GM03348 (cell line): ENCODE measurements around the gene SKIC2.
"Not testable (repeated sequence)": the region's sequence is repeated elsewhere in the genome, so short reads cannot be mapped to it uniquely, and the experiment has no call there.

Experiments used
- DNase-seq: peaks from one replicate; pipeline ENCODE4 v3.0.0; 2012; ENCODE audit warnings: low spot score

Gene SKIC2

DNA sequence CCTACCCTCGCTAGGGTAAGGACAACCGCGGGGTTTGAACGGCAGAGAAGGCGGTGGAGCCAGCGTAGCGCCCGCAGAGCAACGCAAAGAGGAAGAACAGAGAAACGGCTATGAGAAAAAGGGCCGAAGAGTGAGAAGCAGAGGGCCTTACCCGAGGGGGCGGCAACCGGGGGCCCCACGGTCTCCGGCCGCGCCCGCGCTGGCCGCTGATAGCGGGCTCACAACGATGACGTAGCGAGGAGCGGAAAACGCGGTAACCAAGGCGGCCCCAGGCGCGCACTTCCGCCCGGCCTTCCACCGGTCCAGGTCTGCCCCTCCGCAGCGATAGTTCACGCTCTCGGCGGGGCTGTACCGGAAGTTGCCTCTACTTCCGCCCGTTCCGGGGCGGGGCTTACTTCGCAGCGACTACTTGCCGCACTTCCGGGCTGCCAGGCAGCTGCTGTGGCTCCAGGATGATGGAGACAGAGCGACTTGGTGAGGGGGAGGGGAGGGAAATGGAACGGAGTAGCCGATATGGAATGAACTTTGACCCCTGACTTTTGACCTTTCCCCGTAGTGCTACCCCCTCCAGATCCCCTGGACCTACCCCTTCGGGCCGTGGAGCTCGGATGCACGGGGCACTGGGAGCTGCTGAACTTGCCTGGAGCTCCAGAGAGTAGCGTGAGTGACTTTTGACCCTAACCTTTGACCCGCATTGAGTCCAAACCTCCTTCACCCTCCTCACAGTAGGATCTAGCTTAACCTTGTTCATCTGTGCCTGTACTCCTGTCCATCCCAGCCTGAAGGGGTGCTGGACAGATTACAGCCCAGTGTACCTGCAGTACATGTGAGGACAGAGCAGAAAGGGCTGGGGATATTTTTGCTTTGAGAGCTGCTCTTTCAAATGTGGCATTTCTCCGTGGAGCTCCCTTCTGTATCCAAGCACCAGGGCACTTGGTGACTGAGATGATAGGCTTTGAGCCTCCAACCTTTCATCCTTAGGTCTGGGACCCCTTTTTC is at the start of gene SKIC2, which contains the start of gene NELFE:
Gene SKIC2, plus strand, starts transcription at position 435 of the 999 bp plus-strand sequence. Its CDS starts 18 bp downstream, at position 453.
Gene NELFE, minus strand, starts transcription at position 231 of the 999 bp plus-strand sequence. CDS start 525 bp downstream, outside the sequence.
- DNase-seq = peak; percentile 99

DNA sequence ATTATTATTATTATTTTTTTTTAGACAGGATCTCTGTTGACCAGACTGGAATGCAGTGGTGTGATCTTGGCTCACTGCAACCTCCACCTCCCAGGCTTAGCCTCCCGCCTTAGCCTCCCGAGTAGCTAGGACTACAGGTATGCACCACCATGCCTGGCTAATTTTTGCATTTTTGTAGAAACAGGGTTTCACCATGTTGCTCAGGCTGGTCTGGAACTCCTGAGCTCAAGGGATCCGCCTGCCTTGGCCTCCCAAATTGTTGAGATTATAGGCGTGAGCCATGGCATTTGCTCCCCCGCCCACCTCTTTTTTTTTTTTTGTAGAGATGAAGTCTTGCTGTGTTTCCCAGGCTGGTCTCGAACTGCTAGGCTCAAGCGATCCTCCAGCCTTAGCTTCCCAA is 49.7 kb upstream of the SKIC2 start:
- not testable (repeated sequence) for DNase-seq

DNA sequence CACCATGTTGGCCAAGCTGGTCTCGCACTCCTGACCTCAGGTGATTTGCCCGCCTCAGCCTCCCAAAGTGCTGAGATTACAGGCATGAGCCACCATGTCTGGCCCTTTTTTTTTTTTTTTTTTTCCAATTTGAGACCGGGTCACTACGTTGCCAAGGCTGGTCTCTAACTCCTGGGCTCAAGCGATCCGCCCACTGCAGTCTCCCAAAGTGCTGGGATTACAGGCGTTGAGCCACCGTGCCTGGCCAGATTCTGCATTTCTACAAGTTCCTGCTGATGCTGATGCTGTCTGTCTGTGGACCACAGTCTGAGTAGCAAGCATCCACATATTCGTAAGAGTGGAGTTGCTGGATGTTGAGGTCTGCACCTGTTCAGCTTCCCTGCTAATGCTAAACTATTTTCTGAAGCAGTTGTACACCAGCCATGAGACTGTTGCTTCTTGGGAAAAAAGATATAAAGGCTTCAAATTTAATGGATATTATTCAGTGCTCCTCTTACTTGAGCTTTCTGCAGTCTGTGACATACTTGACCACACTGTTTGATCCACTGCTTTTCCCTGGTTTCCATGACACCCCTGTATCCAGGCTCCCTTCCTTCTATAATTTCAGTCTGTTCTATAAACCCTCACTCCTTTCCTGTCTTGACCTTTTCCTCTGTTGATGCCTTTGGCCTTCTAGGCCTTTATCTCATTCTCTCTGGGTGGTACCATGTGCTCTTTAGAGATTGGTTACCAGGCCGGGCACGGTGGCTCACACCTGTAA is 47.0 kb upstream of the SKIC2 start:
- DNase-seq = no peak

DNA sequence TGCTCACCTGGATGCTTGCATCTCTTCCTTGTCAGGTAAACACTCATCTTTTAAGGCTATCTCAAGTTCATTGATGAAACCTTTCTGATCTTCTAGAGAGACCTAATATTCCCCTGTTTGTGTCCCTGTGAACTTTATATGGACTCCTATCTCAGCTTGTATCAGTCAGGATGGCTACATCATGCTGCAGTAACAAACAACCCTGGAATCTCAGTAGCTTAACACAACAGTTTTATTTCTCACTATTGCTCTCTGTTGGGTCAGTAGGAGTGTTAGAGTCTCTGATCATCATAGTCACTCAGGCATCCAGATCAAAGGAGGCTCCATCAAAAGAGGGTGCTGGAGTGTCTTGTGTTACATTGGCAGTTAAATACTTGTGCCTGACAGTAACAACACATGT is 43.6 kb upstream of the SKIC2 start:
- DNase-seq = no peak

DNA sequence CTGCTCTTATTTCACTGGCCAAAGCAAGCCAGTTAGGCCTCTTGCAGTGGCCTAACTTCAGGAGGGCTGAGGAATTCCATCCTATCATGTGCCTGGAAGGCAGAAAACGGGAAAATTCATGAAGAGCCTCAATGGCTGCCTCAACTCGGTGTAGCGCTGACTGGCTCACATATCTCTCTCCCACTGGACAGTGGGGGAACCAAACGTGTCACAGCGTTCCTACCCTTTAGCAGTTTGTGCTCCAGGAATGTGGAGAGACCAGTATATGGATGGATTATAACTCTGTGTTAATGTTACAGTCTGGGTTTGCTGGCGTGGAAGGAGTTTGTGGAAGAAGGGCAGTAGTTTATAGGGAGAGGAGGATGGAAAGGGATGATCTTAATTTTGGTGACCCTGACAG is 43.2 kb upstream of the SKIC2 start:
- no peak for DNase-seq

DNA sequence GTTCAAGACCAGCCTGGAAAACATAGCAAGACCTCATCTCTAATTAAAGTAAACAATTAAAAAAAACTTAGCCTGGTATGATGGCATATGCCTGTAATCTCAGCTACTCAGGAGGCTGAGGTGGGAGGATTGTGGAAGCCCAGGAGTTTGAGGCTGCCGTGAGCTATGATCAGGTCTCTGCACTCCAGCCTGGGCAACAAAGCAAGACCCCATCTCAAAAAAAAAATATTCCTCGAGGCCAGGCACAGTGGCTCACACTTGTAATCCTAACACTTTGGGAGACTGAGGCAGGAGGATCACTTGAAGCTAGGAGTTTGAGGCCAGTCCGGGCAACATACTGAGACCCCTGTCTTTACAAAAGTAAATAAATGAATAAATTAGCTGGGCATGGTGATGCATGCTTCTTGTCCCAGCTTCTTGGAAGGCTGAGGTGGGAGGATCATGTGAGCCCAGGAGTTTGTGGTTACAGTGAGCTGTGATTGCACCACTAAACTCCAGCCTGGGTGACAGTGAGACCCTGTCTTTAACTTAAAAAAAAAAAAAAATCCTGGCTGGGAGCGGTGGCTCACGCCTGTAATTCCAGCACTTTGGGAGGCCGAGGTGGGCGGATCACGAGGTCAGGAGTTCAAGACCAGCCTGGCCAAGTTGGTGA is 40.8 kb upstream of the SKIC2 start:
- DNase-seq = no peak

DNA sequence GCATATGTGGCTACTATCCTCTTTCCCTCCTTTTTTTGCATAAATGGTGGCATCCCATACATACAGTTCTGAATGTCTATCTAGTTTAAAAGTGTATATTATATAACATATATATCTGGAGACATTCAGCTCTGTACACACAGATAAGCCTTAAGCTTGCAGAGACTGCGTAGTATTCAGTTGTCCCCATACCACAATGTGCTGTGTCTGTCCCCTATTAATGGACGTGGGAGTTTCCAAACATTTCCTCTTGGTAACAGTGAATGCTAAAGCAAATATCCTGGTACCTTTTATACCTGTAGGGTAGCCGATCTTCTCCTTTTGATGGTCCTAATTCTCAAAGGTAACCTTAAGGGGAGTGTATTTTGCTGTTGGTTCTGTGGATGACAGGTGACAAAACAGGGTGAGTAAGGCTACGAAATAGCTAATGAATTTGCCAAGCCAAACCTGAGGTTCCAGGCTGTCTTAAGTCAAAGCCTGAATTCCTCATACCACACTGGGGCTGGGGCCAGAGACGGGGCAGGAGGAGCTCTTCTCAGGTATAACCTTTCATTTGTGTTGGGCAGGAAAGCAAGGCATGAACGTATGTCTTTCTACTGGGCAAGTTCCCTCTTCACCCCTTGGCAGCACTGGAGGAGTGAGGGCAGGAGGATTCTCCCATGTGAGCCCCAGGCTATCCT is 39.2 kb upstream of the SKIC2 start:
- DNase-seq = no peak

DNA sequence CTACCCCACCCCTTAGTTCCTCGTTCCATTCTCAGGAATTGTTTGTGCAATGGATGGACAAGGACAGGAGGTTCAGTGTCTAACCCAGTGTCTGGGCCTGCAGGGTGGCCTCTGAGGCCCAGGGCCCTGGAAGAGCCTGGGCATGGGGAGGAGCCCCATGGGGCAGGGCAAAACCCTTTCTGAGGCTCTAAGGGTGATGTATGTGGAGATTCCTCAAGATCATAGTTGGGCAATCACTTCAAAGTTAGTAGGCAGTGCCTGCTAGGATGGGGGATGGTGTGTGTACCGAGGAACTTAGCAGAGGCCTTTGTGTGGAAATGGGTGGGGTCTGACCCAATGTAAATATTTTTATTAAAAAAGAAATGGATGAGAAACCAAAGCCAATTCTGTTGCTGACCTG is 38.2 kb upstream of the SKIC2 start:
- no peak for DNase-seq

DNA sequence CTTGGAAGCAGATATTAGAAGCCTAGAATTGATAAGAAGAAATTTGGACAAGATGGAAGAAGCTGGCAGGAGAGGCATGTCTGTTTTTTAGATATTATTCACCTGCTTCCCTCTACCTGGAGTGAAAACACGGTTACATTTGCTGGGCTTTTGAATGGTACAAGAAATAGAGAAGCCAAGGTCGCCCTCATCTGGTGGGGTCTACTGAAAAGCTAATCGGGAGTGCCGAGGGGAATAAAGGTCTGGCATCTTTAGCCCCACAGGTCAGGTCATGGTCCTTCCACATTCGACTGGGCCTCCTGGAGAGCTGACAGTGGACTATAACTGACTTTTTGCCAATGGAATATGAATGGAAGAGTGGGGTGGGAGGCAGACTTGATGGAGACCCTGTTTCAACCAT is 36.0 kb upstream of the SKIC2 start:
- no peak for DNase-seq

DNA sequence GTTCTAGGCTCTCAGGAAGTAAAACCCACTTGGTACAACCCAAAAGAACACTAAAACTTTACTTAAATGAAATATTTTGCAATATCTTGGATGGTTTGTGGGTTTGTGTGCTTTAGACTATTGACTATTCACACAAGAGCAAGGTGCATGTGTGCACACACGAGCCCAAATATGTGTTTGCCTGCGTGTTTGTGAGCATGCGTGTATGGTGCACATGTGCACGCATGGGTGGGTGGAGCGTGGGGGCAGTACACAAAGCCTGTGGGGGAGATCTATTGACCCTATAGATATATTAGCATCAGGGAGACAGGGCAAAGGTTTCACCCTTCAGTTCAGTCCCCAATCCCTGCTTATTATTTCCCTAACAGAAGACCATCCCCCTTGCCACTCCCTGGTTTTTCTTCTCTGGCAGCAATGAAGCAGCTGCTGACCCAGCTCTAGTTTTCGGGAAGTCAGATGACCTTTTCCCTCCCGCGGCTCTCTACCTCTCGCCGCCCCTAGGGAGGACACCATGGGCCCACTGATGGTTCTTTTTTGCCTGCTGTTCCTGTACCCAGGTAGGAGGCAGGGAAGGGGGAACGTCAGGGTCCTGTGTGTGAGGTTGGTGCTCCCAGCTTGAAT is 31.6 kb upstream of the SKIC2 start, which contains the start of gene C2:
Gene C2, plus strand, starts transcription at position 476 of the 621 bp plus-strand sequence. Its CDS starts 36 bp downstream, at position 512.
- no peak for DNase-seq

DNA sequence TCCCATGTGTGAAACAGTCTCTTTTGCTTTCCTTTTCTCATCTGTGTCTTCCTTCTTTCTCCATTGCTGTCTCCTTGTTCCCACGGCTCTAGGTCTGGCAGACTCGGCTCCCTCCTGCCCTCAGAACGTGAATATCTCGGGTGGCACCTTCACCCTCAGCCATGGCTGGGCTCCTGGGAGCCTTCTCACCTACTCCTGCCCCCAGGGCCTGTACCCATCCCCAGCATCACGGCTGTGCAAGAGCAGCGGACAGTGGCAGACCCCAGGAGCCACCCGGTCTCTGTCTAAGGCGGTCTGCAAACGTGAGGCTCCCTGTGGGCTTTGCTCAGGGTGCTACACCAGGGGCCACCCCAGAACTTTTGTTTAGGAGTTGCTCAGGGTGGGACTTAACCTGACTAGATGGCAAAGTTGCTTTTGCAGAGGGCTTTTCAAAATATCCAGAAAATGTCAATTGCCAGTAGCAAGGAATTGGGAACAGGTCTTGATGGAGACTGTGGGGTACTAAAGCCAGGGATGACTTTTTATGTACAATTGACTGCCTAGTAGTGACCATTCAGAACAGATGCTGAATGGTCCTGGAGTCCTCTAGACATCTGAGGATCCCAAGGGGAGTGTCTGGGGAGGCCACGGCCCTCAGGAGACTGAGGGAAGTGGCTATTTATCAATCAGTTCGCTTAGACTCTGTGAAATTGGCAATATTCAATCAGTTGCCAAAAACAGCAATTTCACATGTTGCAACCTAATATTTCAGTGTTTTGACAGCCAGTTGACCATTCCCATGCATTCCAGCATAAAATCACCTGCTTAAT is 30.9 kb upstream of the SKIC2 start:
- DNase-seq = no peak

DNA sequence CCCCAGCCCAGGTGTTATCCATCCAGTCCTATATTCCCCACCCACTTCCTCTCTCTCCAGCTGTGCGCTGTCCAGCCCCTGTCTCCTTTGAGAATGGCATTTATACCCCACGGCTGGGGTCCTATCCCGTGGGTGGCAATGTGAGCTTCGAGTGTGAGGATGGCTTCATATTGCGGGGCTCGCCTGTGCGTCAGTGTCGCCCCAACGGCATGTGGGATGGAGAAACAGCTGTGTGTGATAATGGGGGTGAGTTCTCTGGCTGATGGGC is 30.4 kb upstream of the SKIC2 start:
- no peak for DNase-seq

DNA sequence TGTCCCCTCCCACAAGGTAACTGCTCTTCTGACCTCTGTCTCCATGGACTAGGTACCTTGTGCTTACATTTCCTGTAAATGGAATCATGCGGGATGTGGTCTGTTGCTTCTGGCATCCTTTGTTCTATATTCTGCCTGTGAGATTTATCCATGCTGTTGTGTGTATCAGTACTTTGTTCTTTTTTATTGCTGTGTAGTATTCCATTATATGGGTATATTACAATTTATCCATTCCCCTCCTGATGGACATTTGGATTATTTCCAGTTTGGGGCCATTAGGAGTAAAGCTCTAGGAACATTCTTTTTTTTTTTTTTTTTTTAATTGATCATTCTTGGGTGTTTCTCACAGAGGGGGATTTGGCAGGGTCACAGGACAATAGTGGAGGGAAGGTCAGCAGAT is 28.0 kb upstream of the SKIC2 start:
- DNase-seq = no peak

DNA sequence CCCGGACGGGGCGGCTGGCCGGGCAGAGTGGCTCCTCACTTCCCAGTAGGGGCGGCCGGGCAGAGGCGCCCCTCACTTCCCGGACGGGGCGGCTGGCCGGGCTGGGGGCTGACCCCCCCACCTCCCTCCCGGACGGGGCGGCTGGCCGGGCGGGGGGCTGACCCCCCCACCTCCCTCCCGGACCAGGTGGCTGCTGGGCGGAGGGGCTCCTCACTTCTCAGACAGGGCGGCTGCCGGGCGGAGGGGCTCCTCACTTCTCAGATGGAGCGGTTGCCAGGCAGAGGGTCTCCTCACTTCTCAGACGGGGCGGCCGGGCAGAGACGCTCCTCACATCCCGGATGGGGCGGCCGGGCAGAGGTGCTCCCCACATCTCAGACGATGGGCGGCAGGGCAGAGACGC is 26.8 kb upstream of the SKIC2 start:
- DNase-seq = not testable (repeated sequence)

DNA sequence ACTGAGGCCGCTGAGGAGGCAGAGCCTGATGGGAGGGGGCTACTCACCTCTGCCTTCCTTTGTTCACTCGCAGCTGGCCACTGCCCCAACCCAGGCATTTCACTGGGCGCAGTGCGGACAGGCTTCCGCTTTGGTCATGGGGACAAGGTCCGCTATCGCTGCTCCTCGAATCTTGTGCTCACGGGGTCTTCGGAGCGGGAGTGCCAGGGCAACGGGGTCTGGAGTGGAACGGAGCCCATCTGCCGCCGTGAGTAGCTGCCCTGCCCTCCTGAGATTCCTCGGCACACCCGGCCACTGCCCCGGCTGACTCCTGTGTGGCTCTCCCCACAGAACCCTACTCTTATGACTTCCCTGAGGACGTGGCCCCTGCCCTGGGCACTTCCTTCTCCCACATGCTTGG is 25.4 kb upstream of the SKIC2 start:
- DNase-seq = no peak

DNA sequence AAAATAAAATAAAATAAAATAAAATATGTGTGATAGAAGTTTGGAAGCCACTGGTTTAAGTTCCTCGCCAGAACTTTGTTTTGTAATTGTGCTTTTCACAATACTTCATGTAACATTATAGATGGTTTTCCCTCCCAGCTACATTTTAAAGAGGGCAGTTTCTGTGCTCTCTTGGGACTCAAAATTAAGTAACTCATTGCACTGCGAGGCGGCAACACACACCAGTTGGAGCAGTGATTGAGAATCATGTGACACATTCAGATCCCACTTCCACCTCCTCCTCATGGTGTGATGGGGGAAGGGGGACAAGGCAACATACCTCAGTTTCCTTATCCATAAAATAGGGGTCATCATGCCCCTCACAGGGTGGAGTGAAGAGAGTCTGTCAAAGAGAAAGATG is 24.0 kb upstream of the SKIC2 start:
- DNase-seq = no peak

DNA sequence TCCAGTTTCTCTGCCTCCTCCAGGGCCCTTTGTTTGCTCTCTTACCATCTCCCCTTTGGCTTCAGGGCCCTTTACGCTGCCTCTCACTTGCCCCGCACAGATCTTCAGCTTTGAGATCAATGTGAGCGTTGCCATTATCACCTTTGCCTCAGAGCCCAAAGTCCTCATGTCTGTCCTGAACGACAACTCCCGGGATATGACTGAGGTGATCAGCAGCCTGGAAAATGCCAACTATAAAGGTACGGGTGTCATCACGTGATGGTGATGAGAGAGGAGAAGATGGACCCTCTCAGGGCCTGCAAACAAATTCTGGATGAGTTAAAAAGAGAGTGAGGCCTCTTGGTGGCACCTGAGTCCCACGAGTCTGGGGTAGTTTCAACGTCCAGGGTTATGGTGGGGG is 23.2 kb upstream of the SKIC2 start:
- DNase-seq = no peak

DNA sequence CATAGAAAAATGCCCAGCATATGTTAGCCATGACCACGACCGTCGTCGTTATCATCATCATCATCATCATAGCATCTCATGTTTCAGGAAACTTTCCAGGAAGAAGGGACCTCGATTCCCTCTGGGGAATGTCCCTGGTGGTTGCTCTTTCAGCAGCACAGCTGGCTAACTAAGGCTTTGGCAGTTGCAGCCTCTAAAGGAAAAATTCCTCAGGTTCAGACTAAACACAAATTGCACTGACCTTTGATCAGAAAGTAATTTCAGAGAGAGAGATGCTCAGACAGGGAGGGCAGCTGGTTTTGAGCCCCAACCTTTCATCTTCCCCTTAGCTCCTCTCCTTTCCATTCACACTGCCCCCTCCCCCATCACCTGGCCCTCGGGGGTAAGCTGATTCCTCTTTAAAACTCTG is 18.7 kb upstream of the SKIC2 start:
- peak; percentile 27 for DNase-seq

DNA sequence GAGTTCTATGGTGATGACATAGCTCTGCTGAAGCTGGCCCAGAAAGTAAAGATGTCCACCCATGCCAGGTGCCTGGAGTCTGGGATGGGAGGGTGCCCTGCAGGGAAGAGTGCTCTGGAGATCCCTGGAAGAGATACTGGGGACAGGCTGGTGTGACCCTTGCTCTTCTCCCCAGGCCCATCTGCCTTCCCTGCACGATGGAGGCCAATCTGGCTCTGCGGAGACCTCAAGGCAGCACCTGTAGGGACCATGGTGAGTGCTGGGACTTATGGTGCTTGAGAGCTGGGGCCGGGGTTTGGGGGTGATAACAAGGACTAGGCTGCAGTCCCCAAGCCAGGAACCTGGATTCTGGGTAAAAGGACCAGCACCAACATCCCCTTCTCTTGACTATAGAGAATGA is 15.2 kb upstream of the SKIC2 start:
- DNase-seq = no peak

DNA sequence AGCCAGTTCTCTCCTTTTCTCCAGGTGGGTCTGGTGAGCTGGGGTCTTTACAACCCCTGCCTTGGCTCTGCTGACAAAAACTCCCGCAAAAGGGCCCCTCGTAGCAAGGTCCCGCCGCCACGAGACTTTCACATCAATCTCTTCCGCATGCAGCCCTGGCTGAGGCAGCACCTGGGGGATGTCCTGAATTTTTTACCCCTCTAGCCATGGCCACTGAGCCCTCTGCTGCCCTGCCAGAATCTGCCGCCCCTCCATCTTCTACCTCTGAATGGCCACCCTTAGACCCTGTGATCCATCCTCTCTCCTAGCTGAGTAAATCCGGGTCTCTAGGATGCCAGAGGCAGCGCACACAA is 13.8 kb upstream of the SKIC2 start:
- DNase-seq = no peak
